Measurements from ENCODE around the gene PLD6.
"Not testable (repeated sequence)": the region's sequence is repeated elsewhere in the genome, so short reads cannot be mapped to it uniquely, and the experiment has no call there.

PLD6 gene

GRCh38 chr17:17175340-17175739 is 30.8 kb downstream of the PLD6 start:
- no peak for DNase-seq (ENCODE audit: low read depth)

- no peak for DNase-seq (ENCODE audit: low read depth)
These were observed 32.2 kb downstream of the PLD6 start for GRCh38 chr17:17173921-17174320.

- DNase-seq (ENCODE audit: low read depth), result no peak
These were observed 33.1 kb downstream of the PLD6 start for GRCh38 chr17:17172990-17173389.

- DNase-seq (ENCODE audit: low read depth), result no peak
These were observed 33.9 kb downstream of the PLD6 start for GRCh38 chr17:17172001-17172939.

GRCh38 chr17:17171186-17171585 is 34.9 kb downstream of the PLD6 start:
- DNase-seq (ENCODE audit: low read depth), result no peak

- no peak for DNase-seq (ENCODE audit: low read depth)
These were observed 35.7 kb downstream of the PLD6 start for GRCh38 chr17:17170346-17170985.

GRCh38 chr17:17169396-17169795 is 36.7 kb downstream of the PLD6 start:
- no peak for DNase-seq (ENCODE audit: low read depth)

DNA sequence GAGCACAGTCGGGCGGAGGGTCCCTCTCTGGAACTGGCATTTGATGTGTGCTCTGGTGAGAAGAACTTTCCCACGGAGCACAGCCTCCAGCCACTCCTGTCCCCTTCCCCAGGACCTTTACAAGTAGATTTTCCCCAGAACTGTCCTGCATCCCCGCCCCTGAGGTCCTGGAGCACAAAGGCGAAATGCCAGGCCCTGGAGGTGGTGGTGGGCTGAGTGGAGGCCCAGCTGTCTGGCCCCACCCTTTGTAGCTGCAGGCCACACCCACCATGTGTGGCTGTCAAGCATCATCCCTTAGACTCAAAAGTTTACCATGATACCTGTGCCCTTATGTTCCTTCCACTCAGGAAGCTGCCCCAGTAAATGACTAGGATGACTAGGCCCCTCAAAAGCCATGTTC is 37.7 kb downstream of the PLD6 start:
- DNase-seq (ENCODE audit: low read depth), result no peak

GRCh38 chr17:17167986-17168385 is 38.1 kb downstream of the PLD6 start:
- DNase-seq (ENCODE audit: low read depth), result no peak

GRCh38 chr17:17167356-17167755 is 38.8 kb downstream of the PLD6 start:
- DNase-seq (ENCODE audit: low read depth), result no peak

- DNase-seq (ENCODE audit: low read depth), result no peak
These were observed 39.7 kb downstream of the PLD6 start for GRCh38 chr17:17166446-17166845.

- DNase-seq (ENCODE audit: low read depth), result no peak
These were observed 40.3 kb downstream of the PLD6 start for GRCh38 chr17:17165666-17166308.

DNA sequence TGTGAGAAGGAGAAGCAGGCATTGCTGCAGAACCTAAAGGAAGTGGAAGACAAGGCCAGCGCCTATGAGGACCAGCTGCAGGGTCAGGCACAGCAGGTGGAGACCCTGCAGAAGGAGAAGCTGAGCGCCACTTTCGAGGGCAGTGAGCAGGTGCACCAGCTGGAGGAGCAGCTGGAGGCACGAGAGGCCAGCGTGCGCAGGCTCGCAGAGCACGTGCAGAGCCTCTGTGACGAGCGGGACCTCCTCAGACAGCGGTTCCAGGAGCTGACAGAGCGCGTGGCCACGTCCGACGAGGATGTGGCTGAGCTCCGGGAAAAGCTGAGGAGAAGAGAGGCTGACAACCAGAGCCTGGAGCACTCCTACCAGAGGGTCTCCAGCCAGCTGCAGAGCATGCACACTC is 41.5 kb downstream of the PLD6 start:
- no peak for DNase-seq (ENCODE audit: low read depth)

DNA sequence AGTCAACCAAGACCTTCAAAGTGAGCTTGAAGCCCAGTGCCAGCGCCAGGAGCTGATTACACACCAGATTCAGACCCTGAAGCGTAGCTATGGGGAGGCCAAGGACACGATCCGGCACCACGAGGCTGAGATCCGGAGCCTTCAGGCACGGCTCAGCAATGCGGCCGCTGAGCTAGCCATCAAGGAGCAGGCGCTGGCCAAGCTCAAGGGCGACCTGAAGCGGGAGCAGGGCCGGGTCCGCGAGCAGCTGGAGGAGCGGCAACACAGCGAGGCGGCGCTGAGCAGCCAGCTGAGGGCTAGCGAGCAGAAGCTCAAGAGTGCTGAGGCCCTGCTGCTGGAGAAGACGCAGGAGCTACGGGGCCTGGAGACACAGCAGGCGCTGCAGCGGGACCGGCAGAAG is 42.0 kb downstream of the PLD6 start:
- no peak for DNase-seq (ENCODE audit: low read depth)

- DNase-seq (ENCODE audit: low read depth), result no peak
These were observed 44.4 kb downstream of the PLD6 start for GRCh38 chr17:17161759-17162158.

DNA sequence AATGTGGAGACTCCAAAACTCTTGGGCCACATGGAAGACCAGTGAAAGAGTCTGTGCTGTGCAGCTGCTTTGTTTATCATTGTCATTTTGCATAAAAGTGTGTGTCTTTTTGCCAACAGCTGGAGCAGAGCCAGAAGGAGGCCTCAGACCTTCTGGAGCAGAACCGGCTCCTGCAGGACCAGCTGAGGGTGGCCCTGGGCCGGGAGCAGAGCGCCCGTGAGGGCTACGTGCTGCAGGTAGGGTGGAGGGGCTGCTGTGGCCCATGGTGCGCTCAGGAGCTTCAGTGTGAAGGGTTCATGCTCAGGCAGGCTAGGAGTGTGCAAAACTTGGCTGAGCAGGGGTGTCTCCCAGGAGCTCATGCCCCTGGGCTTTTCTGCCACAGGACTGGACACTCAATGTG is 45.0 kb downstream of the PLD6 start:
- DNase-seq (ENCODE audit: low read depth), result no peak

DNA sequence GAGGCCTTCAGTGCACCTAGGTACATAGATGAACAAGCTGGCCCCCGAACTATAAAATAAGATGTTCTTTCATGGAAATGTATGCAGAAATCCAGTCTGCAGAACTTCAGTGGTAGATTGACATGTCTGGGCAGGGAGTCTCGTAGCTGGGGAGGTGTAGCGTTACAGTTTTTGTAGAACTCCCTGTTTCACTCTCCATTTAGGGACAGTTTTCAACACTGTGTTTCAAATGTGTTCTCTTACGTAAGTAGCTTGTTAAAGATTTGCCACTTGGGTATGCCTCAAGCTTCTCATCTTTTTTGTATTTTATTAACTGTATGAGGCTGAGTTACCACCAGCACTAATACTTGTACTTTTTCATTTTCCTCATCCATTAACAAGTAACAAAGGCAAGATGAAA is 46.6 kb downstream of the PLD6 start:
- DNase-seq (ENCODE audit: low read depth), result no peak

- DNase-seq (ENCODE audit: low read depth), result not testable (repeated sequence)
These were observed 47.6 kb downstream of the PLD6 start for GRCh38 chr17:17158506-17158905.

GRCh38 chr17:17157041-17157440 is 49.1 kb downstream of the PLD6 start:
- DNase-seq (ENCODE audit: low read depth), result no peak

GRCh38 chr17:17156511-17156910 is 49.6 kb downstream of the PLD6 start:
- DNase-seq (ENCODE audit: low read depth), result no peak

- DNase-seq (ENCODE audit: low read depth), result no peak
These were observed 50.0 kb downstream of the PLD6 start for GRCh38 chr17:17156107-17156506.

DNA sequence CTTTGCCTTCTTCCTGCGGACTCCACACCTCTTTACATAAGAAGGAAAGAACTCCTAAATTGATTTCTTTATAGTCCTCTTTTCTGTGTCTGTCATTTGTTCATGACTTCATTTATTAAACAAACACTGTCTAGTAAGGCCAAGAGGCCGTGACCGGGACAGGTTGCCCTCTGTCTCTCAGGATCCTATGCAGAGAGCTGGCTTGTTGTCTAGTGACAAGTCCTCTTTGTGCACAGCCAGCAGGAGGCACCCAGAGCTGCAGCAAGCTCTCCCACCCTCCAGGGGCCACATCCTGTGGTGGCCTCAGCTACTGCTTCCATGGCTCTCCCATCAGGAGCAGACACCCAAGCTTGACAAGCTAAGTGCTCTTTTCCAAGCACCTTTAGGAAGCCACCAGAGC is 50.6 kb downstream of the PLD6 start:
- no peak for DNase-seq (ENCODE audit: low read depth)

DNA sequence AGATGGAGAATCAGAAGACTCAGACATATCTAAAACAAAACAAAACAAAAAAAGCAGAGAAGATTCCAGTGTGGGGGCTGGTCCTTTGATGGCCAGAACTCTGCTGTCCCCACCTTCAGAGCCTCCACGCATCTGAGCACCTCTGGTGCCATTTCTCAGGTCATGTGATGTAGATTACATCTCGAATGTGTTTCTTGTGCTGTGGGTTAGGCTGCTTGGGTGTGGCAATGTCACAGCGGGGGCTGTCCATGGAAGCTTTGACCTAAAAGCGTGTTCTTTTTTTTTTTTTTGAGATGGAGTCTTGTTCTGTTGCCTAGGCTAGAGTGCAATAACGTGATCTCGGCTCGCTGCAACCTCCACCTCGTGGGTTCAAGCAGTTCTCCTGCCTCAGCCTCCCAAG is 51.2 kb downstream of the PLD6 start:
- no peak for DNase-seq (ENCODE audit: low read depth)
